Thyroid gland (tissue), 4 donors: Measurements from ENCODE around the gene ACAA1.

Experiments
- CTCF ChIP-seq, 6 experiments: fragments of 200-600 bp in 3 of 6; fragments of 450-650 bp in 3 of 6; sonication (generic) in 3 of 6; IDR thresholded peaks; one replicate each; pipeline ENCODE4 v1.5.1; 2016 to 2019; ENCODE audit warnings: antibody characterized with exemption in 6 of 6, mild to moderate bottlenecking in 2 of 6, inconsistent platforms in 1 of 6, moderate library complexity in 1 of 6
- POLR2A ChIP-seq, 2 donors: fragments of 450-650 bp; IDR thresholded peaks; one replicate each; pipeline ENCODE4 v1.6.1; 2017; ENCODE audit warnings: antibody characterized with exemption in 2 of 2, mild to moderate bottlenecking in 2 of 2, moderate library complexity in 1 of 2

DNA sequence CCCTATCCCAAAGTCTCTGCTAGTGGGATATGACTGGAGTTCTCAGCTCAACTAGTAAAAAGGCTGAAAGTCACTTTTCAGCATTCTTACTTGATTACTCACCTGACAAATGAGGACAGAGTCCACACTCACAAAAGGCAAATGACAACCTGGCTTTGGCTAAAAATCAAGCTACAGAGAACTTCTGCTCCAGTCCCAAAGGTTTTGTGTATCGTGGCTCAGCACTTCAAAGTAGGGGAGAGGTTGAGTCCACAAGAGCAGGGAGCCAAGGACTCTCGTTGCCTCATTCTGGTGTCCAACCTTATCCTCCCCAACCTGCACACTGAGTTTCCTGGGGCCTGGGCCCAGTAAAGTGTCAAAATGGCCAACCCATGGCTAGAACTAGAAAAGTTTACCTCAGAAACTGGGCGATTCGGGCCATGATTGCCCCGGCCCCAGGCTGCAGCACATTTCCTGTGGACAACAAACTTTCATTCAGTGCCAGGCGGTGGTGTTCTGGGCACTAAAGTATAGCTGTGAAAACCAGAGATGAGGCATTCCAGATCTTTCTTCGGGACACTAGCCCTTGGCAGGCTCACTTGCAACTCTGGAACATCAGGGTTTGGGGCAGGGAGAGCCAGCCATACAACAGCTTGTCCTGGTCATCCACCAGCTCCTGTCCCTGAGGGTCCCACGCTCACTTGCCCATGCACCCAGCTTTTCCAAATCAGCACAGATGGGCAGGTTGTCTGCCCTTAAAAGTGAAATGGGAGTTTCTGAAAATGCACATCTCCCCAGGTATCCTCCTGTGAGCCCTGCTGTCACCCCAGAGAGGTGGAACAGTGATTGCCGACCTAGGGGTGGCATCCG, 3.1 kb downstream of the ACAA1 start:
- TF ChIP-seq CTCF (IDR thresholded peaks at IDR 0.05) (no peak), POLR2A (IDR thresholded peaks at IDR 0.05) (peak in 1 of 2 donors; percentile 23)
